HG03045 (cell line): ENCODE data around the gene AKAP6.

Experiments
- ATAC-seq: cut with Tn5 transposase; IDR thresholded peaks from one replicate; pipeline ENCODE4 v1.9.1; 2021; ENCODE audit warnings: mild to moderate bottlenecking, moderate library complexity; ENCODE audit not compliant: unreplicated experiment

Gene AKAP6

GRCh38 chr14:32650030-32650429, 320.9 kb downstream of the AKAP6 start:
- no peak for ATAC-seq

GRCh38 chr14:32650665-32651064, 321.6 kb downstream of the AKAP6 start:
- no peak for ATAC-seq

DNA sequence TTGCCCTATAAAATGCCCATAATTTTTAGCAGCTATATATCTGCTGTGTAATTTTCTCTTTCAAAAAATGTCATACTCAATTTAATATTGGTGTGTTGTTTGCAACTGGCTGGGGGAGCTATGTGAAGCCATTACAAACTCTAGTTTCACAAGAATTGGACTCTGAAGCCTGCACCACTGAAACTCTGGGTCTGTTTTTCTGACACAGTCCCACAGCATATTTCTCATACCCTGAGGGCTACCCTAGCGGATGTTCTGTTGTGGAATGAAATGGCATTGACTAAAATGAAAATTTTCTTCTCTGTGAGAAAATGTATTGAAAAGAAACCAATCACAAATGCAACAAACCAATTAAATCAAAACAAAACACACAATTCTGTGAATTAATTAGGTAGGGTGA, 325.0 kb downstream of the AKAP6 start:
- no peak for ATAC-seq

DNA sequence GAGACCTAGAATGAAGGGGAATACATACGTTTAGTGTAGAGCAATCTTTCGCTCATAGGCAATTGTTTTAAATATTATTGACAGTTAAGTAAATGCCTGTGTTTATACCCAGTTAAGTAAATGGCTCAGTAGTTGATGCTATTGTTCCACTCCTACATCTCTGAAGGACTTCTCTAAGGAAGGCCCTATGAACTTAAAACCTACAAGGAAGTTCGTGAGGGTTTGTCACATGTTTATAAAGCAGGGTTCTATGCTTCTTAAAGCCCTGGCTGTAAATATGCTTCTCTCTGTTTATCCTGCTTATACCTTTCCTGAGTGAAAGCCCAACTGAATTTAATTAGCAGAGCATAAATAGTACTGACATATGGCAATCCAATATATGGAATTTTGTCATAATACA, 327.5 kb downstream of the AKAP6 start:
- no peak for ATAC-seq

- no peak for ATAC-seq
These were observed 328.0 kb downstream of the AKAP6 start for GRCh38 chr14:32657081-32657480.

- ATAC-seq = no peak
These were observed 332.1 kb downstream of the AKAP6 start for GRCh38 chr14:32661216-32661615.

- ATAC-seq = no peak
These were observed 333.1 kb downstream of the AKAP6 start for GRCh38 chr14:32662211-32662610.

DNA sequence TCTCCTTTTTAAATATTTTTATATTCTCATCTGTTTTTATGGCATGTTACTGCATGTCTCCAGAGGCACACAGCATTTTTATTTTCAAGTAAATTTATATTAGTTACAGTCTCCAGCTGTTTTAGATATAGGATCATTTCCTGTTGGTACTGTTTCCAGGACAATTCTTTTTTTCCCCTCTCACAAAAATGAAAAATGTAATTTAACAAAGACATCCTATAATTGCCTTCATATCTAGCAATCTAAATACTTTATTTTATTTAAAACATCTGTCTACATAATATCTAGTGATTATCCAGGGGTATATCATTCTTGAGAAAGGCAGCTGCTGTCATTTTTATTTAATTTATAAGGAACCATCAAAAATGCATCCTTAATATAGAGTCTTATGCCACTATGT, 337.2 kb downstream of the AKAP6 start:
- ATAC-seq = no peak

DNA sequence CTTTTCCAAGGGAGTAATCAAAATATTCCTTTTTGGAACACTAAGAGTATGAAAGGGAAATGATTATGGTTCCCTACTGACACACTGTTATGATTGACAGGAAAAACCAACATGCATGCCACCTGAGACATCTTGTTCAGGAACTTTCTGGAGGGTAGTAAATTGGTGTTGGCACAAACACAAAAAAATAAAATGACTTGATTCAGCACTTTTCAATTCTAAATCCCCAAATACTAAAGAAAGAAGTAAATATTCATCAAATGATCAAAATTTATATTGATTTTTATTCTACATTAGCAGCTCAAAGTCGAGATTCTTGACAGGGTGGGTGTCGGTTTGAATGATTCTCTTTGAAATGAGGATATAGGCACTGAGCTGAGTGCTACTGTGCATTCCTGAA, 338.2 kb downstream of the AKAP6 start:
- ATAC-seq = no peak

- no peak for ATAC-seq
These were observed 338.7 kb downstream of the AKAP6 start for GRCh38 chr14:32667791-32668190.

DNA sequence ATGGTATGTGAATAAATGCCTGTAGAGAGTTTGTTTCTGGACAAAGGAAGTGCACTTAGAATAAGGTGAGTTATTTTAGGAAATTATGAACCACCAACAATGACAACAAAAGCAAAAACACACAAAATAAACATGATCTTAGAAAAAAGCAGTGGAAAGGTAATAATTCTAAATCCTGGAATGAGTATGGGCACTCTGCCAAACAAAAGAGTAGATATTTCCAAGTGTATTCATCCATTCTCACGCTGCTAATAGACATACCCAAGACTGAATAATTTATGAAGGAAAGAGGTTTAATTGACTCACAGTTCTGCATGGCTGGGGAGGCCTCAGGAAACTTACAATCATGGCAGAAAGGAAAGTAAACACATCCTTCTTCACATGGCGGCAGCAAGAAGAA, 340.3 kb downstream of the AKAP6 start:
- ATAC-seq = no peak

DNA sequence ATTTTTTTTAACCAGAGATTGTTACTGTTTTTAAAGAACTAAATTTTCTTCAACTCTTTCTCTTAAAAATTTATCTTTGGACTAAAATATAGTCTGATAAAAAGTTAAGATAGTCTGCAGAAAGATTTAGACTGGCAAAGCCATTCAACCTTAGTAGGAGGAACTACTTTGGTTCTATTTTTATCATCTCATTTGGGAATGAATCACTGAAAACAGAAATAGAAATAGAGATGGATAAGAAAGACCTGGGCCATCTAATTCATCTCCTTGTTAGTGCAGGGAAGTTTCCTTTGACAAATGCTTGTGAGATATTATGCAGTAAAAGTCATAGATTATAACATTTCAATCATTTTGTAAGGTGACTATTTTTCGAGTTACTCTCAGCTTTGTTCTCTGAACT, 346.3 kb downstream of the AKAP6 start:
- ATAC-seq = no peak

GRCh38 chr14:32677129-32677780, 348.2 kb downstream of the AKAP6 start:
- ATAC-seq = no peak

GRCh38 chr14:32678088-32678487, 349.0 kb downstream of the AKAP6 start:
- no peak for ATAC-seq

- ATAC-seq = no peak
These were observed 351.0 kb downstream of the AKAP6 start for GRCh38 chr14:32679927-32680612.

DNA sequence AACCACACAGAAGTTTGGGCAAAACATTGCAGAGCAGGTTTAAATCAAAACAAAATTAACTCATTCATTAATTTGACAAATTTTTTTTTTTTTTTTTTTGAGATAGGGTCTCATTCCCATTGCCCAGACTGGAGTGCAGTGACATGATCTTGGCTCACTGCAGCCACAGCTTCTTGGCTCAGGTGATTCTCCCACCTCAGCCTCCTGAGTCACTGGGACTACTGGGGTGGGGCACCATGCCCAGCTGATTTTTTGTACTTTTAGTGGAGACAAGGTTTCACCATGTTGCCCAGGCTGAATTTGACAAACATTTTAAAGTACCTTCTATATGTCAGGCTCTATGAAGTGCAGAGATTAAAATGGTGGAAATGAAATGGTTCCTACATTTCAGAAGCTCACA, 352.5 kb downstream of the AKAP6 start:
- ATAC-seq = no peak

DNA sequence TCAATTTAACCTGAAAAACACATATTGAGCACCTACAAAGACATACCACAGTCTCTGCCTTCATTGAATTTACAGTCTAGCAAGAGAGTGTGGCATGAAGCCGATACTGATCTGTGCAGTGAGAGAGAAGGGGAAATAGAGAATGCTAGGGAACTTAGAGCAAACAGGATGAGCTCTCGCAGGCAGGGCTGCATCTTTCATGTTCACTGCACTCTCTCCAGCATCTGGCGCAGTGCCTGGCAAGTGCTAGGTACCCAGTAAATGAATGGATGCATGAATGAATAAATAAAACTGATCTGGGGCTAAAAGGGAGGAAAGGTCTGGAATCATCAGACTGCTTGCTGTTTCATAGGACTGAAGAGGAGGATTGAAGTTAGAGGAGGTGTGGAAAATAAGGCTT, 353.1 kb downstream of the AKAP6 start:
- no peak for ATAC-seq

- no peak for ATAC-seq
These were observed 354.6 kb downstream of the AKAP6 start for GRCh38 chr14:32683679-32684078.

GRCh38 chr14:32688941-32689340, 359.8 kb downstream of the AKAP6 start:
- no peak for ATAC-seq

DNA sequence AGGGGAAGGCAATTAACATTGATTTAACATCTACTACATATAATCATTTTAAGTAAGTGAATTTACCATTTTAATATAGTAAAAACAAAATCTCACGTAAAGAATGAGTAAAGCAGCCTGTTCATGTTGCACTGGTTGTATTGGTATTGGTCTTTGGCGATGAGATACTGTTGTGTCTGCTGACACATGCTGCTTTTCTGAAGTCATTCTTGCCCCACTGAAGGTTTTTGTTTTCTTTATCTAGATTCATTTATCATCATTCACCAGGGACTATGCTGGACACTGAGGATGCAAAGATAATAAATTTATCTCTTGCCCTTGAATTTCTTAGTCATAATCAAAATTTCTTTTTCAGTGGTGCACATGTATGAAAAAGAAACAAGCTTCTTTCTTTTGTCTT, 363.3 kb downstream of the AKAP6 start:
- no peak for ATAC-seq

- ATAC-seq = no peak
These were observed 364.0 kb downstream of the AKAP6 start for GRCh38 chr14:32693114-32693513.

DNA sequence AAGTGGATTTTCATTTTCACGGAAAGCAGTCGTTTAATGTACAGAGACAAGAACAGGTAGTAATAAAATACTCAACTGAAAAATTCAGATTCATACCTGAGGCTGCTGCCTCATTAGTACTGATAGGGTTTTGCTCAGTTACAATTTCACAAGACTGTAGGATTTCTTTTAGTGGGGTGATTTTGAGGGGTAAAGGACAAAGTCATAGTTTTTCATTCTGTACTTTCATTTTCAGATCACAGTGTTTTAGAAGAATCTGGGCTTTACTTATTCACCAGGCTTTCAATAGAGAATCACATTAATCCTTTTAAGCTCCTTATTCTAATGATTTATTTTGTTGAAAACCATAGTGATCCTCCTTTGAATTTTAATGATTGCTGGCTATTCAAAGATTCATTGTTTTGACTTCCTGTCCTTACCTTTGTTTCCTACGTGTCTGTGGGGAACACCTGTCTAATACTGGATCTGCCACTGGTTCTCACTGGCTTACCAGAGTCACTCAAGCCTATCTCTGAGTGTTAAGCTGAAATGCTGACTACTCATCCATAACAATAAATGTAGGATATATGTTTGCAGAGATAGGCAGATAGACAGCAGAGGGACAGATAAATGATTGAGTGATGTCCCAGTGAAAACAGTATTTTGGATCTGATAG, 365.8 kb downstream of the AKAP6 start:
- no peak for ATAC-seq
